ENCODE results near the gene WWOX. TPM values are rescaled to one million over a fixed set of nuclear protein-coding genes. Genes with fewer than 3 reads are reported as not detected.

The WWOX gene
- total and polyA plus RNA-seq, 2 donors (not counting 3 experiments of a cell fraction or from before 2014, with no cell fraction given), result 6.2 to 12.5 TPM

DNA sequence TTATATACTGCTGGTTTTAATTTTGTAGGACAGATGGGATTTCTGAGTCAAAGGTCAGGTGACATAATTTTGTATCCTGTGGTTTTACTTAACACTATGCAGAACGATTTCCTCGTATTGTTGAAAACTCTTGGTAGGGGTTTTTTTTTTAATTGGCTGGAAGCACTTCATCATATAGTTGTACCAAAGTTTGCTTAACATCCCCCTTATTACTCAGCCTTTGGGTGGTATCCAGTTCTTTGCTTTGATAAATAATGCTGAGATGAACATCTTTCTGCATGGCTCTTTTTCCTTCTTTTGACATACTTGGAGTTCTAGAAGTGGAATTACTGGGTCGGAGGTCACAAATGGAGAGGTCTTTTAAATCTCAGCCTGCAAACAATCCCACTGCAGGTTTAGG lies 1082.0 kb downstream of the WWOX start:
- H4K20me1 ChIP-seq (replicated peaks; ENCODE audit: control insufficient read depth, extremely low read depth, insufficient read depth, low read length), result no peaks in the 10 kb centered on the region
- no peak overlapping the region for H3K4me2 ChIP-seq (ENCODE audit: insufficient read depth, low read length)
- no peaks in the 10 kb centered on the region for H3K79me2 ChIP-seq (ENCODE audit: control insufficient read depth, insufficient read depth, low read length)
- DNase-seq (ENCODE audit: low read depth, low spot score) (no peak), FAIRE-seq (no peak)
- H3K4me1 ChIP-seq (ENCODE audit: control insufficient read depth, extremely low read depth, insufficient read depth, low read length), result no peaks in the 10 kb centered on the region
- POLR2A ChIA-PET, result no interaction called here
- no peak overlapping the region for H3K4me3 ChIP-seq (replicated peaks in 1 of 3; ENCODE audit: insufficient read depth in 1 of 3, low read depth in 1 of 3, low read length in 3 of 3)
- CTCF ChIA-PET, result no interaction called here
- dilution Hi-C loops (cut with MboI; ENCODE audit: extremely low pct_ligation_motif_present, low sequenced_read_pairs), result no loop called here
- peaks cover 7% of the 10 kb centered on the region for H3K9me3 ChIP-seq (replicated peaks; ENCODE audit: control insufficient read depth, insufficient read depth, low read length)
- no peak overlapping the region for H2AFZ ChIP-seq (ENCODE audit: low read depth, low read length)
- H3K27ac ChIP-seq (ENCODE audit: insufficient read depth, low read depth, low read length), result no peak overlapping the region
- TF ChIP-seq CTCF (IDR thresholded peaks at IDR 0.05; ENCODE audit: extremely low read depth in 1 of 2, insufficient read depth in 1 of 2, low read depth in 1 of 2, low read length in 2 of 2), result no peak
- TF ChIP-seq POLR2A (IDR thresholded peaks at IDR 0.05; ENCODE audit: low read depth, low read length), result no peak
- TF ChIP-seq GATA2 (IDR thresholded peaks at IDR 0.05; ENCODE audit: insufficient read depth, insufficient read length, low read depth, low read length), result no peak
- no peak for TF ChIP-seq FOS (IDR thresholded peaks at IDR 0.05; ENCODE audit: borderline replicate concordance, insufficient read depth, low read length)
- no peak for TF ChIP-seq JUN (IDR thresholded peaks at IDR 0.05; ENCODE audit: borderline replicate concordance, insufficient read depth, insufficient read length, low read depth)
- no peak for TF ChIP-seq POLR2AphosphoS5 (IDR thresholded peaks at IDR 0.05; ENCODE audit: insufficient read depth, low read depth, low read length)
- no peak for TF ChIP-seq EZH2 (IDR thresholded peaks at IDR 0.05; ENCODE audit: borderline replicate concordance, low read depth, low read length, severe bottlenecking)
- TF ChIP-seq MYC (IDR thresholded peaks at IDR 0.05; ENCODE audit: low read depth, low read length), result no peak
- TF ChIP-seq, protein P1, sequence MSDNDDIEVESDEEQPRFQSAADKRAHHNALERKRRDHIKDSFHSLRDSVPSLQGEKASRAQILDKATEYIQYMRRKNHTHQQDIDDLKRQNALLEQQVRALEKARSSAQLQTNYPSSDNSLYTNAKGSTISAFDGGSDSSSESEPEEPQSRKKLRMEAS (IDR thresholded peaks at IDR 0.05; ENCODE audit: insufficient read depth, insufficient read length), result no peak
- no TSS peak for BruUV-seq (replicated peaks)
- no peaks in the 10 kb centered on the region for H3K9me1 ChIP-seq (replicated peaks; ENCODE audit: control insufficient read depth, extremely low read depth, insufficient read depth, low read length)
- no peaks in the 10 kb centered on the region for H3K36me3 ChIP-seq (ENCODE audit: control insufficient read depth in 2 of 2, extremely low read depth in 1 of 2, insufficient read depth in 2 of 2, low read length in 2 of 2)
- no peak overlapping the region for H3K9ac ChIP-seq (replicated peaks; ENCODE audit: extremely low read depth, insufficient read depth, low read length)
- H3K27me3 ChIP-seq (ENCODE audit: control insufficient read depth in 2 of 2, insufficient read depth in 2 of 2, low read length in 2 of 2), result no peaks in the 10 kb centered on the region
- intact Hi-C loops (cut with micrococcal nuclease), result no loop called here
